SK-N-SH (cell line): ENCODE results near the gene ZBTB14.

ENCODE experiments used
- EZH2phosphoT487 ChIP-seq: fragments of 200-600 bp; sonication (generic); IDR thresholded peaks from 2 replicates; pipeline ENCODE4 v1.6.1; 2017; ENCODE audit warnings: low read depth, mixed run types, mild to moderate bottlenecking, antibody characterized with exemption, moderate library complexity, borderline replicate concordance
- FOXJ3 ChIP-seq: sonication (generic); formaldehyde crosslinking; IDR thresholded peaks from 2 replicates; pipeline ENCODE4 v1.5.1; 2020; ENCODE audit warnings: mild to moderate bottlenecking, missing genetic modification reagents
- FOXM1 ChIP-seq: IDR thresholded peaks from 2 replicates; pipeline ENCODE4 v1.4.0; 2012; ENCODE audit warnings: low read depth, mild to moderate bottlenecking
- GATA2 ChIP-seq: sonication (generic); formaldehyde crosslinking; IDR thresholded peaks from 2 replicates; pipeline ENCODE4 v1.5.0; 2020; ENCODE audit warnings: mild to moderate bottlenecking, missing genetic modification reagents
- JUND ChIP-seq: IDR thresholded peaks from 2 replicates; pipeline ENCODE4 v1.4.0; 2012
- NRF1 ChIP-seq: IDR thresholded peaks from 2 replicates; pipeline ENCODE4 v1.6.1; 2012; ENCODE audit warnings: low read depth, mild to moderate bottlenecking, low read length
- POLR2AphosphoS5 ChIP-seq: IDR thresholded peaks from 2 replicates; pipeline ENCODE4 v1.6.1; 2012; ENCODE audit warnings: low read depth, low read length
- RFX5 ChIP-seq: IDR thresholded peaks from 2 replicates; pipeline ENCODE4 v1.6.1; 2012; ENCODE audit warnings: mild to moderate bottlenecking, improper control_type of control experiment, low read length
- RXRA ChIP-seq: IDR thresholded peaks from 2 replicates; pipeline ENCODE4 v1.4.0; 2012; ENCODE audit warnings: low read depth, mild to moderate bottlenecking, borderline replicate concordance
- SMC3 ChIP-seq: IDR thresholded peaks from 2 replicates; pipeline ENCODE4 v1.6.1; 2012; ENCODE audit warnings: low read depth, low read length, improper control_type of control experiment
- YY1 ChIP-seq: IDR thresholded peaks from 2 replicates; pipeline ENCODE4 v1.4.0; 2012; ENCODE audit warnings: low read depth, mild to moderate bottlenecking
- TF ChIP-seq, protein P1 (sequence below): fragments of 200-600 bp; sonication (generic); IDR thresholded peaks from 2 replicates; pipeline ENCODE4 v1.6.1; 2017; ENCODE audit warnings: antibody characterized with exemption, mild to moderate bottlenecking, moderate library complexity
- TF ChIP-seq, protein P2 (sequence below): fragments of 150-350 bp; IDR thresholded peaks from 2 replicates; pipeline ENCODE4 v1.6.1; 2017; ENCODE audit warnings: antibody characterized with exemption, low read length, low read depth, borderline replicate concordance
- TF ChIP-seq, protein P3 (sequence below): IDR thresholded peaks from 2 replicates; pipeline ENCODE4 v1.6.1; 2012; ENCODE audit warnings: mild to moderate bottlenecking, low read depth, low read length, moderate library complexity

DNA sequence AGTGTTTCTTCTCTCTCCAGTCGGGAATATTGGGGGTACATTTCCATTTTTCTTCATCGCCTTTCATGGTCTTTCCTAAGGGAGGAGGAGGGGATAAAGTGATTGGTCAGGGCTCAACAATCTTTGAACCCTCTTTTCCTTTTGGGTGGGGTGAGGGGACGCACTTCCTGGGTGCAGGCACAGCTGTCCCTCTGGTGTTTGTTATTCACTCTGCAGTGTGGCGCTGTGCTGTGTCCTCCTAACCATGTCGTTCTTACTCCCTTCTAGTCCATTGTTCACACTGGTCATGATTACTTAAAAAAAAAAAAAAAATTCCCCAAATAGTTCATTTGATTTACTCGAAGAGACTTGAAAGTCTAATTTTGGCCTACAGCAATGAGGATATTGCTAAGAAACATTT lies 44.4 kb downstream of the ZBTB14 start:
- TF ChIP-seq, protein P1, sequence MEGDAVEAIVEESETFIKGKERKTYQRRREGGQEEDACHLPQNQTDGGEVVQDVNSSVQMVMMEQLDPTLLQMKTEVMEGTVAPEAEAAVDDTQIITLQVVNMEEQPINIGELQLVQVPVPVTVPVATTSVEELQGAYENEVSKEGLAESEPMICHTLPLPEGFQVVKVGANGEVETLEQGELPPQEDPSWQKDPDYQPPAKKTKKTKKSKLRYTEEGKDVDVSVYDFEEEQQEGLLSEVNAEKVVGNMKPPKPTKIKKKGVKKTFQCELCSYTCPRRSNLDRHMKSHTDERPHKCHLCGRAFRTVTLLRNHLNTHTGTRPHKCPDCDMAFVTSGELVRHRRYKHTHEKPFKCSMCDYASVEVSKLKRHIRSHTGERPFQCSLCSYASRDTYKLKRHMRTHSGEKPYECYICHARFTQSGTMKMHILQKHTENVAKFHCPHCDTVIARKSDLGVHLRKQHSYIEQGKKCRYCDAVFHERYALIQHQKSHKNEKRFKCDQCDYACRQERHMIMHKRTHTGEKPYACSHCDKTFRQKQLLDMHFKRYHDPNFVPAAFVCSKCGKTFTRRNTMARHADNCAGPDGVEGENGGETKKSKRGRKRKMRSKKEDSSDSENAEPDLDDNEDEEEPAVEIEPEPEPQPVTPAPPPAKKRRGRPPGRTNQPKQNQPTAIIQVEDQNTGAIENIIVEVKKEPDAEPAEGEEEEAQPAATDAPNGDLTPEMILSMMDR, result no peak
- no peak for TF ChIP-seq NRF1
- no peak for TF ChIP-seq JUND
- no peak for TF ChIP-seq GATA2
- TF ChIP-seq FOXJ3 (CRISPR knock-in tag), result no peak
- TF ChIP-seq FOXM1, result no peak
- TF ChIP-seq SMC3, result no peak
- TF ChIP-seq POLR2AphosphoS5, result no peak
- no peak for TF ChIP-seq YY1
- TF ChIP-seq, protein P2, sequence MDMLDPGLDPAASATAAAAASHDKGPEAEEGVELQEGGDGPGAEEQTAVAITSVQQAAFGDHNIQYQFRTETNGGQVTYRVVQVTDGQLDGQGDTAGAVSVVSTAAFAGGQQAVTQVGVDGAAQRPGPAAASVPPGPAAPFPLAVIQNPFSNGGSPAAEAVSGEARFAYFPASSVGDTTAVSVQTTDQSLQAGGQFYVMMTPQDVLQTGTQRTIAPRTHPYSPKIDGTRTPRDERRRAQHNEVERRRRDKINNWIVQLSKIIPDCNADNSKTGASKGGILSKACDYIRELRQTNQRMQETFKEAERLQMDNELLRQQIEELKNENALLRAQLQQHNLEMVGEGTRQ, result no peak
- TF ChIP-seq, protein P3, sequence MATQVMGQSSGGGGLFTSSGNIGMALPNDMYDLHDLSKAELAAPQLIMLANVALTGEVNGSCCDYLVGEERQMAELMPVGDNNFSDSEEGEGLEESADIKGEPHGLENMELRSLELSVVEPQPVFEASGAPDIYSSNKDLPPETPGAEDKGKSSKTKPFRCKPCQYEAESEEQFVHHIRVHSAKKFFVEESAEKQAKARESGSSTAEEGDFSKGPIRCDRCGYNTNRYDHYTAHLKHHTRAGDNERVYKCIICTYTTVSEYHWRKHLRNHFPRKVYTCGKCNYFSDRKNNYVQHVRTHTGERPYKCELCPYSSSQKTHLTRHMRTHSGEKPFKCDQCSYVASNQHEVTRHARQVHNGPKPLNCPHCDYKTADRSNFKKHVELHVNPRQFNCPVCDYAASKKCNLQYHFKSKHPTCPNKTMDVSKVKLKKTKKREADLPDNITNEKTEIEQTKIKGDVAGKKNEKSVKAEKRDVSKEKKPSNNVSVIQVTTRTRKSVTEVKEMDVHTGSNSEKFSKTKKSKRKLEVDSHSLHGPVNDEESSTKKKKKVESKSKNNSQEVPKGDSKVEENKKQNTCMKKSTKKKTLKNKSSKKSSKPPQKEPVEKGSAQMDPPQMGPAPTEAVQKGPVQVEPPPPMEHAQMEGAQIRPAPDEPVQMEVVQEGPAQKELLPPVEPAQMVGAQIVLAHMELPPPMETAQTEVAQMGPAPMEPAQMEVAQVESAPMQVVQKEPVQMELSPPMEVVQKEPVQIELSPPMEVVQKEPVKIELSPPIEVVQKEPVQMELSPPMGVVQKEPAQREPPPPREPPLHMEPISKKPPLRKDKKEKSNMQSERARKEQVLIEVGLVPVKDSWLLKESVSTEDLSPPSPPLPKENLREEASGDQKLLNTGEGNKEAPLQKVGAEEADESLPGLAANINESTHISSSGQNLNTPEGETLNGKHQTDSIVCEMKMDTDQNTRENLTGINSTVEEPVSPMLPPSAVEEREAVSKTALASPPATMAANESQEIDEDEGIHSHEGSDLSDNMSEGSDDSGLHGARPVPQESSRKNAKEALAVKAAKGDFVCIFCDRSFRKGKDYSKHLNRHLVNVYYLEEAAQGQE, result no peak
- no peak for TF ChIP-seq RXRA
- no peak for TF ChIP-seq EZH2phosphoT487
- no peak for TF ChIP-seq RFX5
